ENCODE data around the gene IFT172.

- TF ChIP-seq CTCF (IDR thresholded peaks at IDR 0.05) (no peak), POLR2A (IDR thresholded peaks at IDR 0.05) (no peak)
These were observed 17.0 kb upstream of the IFT172 start for GRCh38 chr2:27506587-27506986.

Measured in thyroid gland (tissue), 4 donors.